K562 (cell line): ENCODE results near the gene SDSL.

Source experiments
- ATF7 ChIP-seq: fragments of 450-650 bp; IDR thresholded peaks from 2 replicates; pipeline ENCODE4 v1.7.1; 2014; ENCODE audit warnings: mild to moderate bottlenecking, moderate library complexity
- BRCA1 ChIP-seq, 2 experiments: fragments of 450-650 bp in 1 of 2; sonication (generic) in 1 of 2; formaldehyde crosslinking in 1 of 2; IDR thresholded peaks; 2 replicates each; pipeline versions ENCODE4 v1.5.0 to v1.6.1; 2017 to 2020; ENCODE audit warnings: mild to moderate bottlenecking in 1 of 2, missing genetic modification reagents in 1 of 2
- ELF2 ChIP-seq: fragments of 250-450 bp; sonication (Bioruptor Pico); IDR thresholded peaks from 2 replicates; pipeline ENCODE4 v1.5.0; 2021; ENCODE audit warnings: mild to moderate bottlenecking
- MBD2 ChIP-seq: sonication (generic); IDR thresholded peaks from 2 replicates; pipeline ENCODE4 v1.6.1; 2016; ENCODE audit warnings: low read depth, borderline replicate concordance
- MYC ChIP-seq, 2 experiments: fragments of 250-450 bp in 1 of 2; sonication (Bioruptor Pico) in 1 of 2; IDR thresholded peaks; 2 replicates each; pipeline versions ENCODE4 v1.5.1 to v1.6.1; 2012 to 2021; ENCODE audit warnings: low read depth in 2 of 2, borderline replicate concordance in 1 of 2, improper control_type of control experiment in 1 of 2, low read length in 1 of 2, mild to moderate bottlenecking in 1 of 2, moderate library complexity in 1 of 2
- NONO ChIP-seq, 2 experiments: fragments of 200-400 bp in 1 of 2; fragments of 450-650 bp in 1 of 2; formaldehyde crosslinking in 1 of 2; IDR thresholded peaks; 2 replicates each; pipeline ENCODE4 v1.6.1; 2017; ENCODE audit warnings: low read depth in 2 of 2, mild to moderate bottlenecking in 2 of 2, moderate library complexity in 2 of 2, low read length in 1 of 2
- PTRF ChIP-seq: fragments of 450-650 bp; IDR thresholded peaks from 2 replicates; pipeline ENCODE4 v1.6.1; 2016; ENCODE audit warnings: mild to moderate bottlenecking, missing genetic modification characterization, missing compliant biosample characterization
- RAD21 ChIP-seq, 2 experiments: fragments of 250-450 bp in 1 of 2; fragments of 450-650 bp in 1 of 2; sonication (Bioruptor Pico) in 1 of 2; formaldehyde crosslinking in 1 of 2; IDR thresholded peaks in 1 of 2; conservative IDR thresholded peaks in 1 of 2; 2 replicates each; pipeline versions ENCODE4 v1.4.0 to v1.8.0; 2020 to 2022; ENCODE audit warnings: mild to moderate bottlenecking in 2 of 2, moderate library complexity in 1 of 2
- ZNF76 ChIP-seq: fragments of 250-450 bp; sonication (Bioruptor Pico); IDR thresholded peaks from 2 replicates; pipeline ENCODE4 v1.4.0; 2020; ENCODE audit warnings: mild to moderate bottlenecking, moderate library complexity, borderline replicate concordance

DNA sequence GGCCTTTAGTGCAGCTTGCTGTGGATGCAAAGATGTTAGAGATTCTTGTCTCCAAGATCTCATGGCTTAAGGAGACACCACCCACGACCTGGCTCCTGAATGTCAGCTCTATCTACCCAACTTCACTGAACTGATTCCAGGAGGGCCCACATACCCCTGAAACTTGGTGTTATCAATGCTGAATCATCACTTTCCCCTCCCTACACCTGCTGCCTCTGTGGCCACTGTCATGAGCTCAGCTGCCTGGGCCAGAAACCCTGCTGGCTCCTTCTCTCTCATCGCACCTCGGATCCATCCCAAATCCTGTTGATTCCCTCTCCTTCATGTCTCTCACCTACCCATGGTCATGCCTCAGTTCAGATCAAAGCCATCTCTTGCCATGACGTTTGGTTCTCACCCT, 64.5 kb downstream of the SDSL start:
- TF ChIP-seq ELF2 (no peak), PTRF (tag) (no peak), NONO (IDR thresholded peaks at IDR 0.05; ENCODE audit: low read depth in 2 of 2, low read length in 1 of 2) (no peak), MYC (IDR thresholded peaks at IDR 0.05; ENCODE audit: low read depth, low read length) (no peak), MYC (CRISPR knock-in tag; IDR thresholded peaks at IDR 0.05; ENCODE audit: borderline replicate concordance, low read depth) (no peak), ZNF76 (CRISPR knock-in tag) (no peak), ATF7 (no peak), BRCA1 (IDR thresholded peaks at IDR 0.05) (no peak), BRCA1 (CRISPR knock-in tag; IDR thresholded peaks at IDR 0.05) (no peak), MBD2 (no peak), RAD21 (CRISPR knock-in tag; conservative IDR thresholded peaks at IDR 0.05 in 1 of 2, IDR thresholded peaks at IDR 0.05 in 1 of 2) (no peak)
